ENCODE measurements around the gene WDR31.

The WDR31 gene

DNA sequence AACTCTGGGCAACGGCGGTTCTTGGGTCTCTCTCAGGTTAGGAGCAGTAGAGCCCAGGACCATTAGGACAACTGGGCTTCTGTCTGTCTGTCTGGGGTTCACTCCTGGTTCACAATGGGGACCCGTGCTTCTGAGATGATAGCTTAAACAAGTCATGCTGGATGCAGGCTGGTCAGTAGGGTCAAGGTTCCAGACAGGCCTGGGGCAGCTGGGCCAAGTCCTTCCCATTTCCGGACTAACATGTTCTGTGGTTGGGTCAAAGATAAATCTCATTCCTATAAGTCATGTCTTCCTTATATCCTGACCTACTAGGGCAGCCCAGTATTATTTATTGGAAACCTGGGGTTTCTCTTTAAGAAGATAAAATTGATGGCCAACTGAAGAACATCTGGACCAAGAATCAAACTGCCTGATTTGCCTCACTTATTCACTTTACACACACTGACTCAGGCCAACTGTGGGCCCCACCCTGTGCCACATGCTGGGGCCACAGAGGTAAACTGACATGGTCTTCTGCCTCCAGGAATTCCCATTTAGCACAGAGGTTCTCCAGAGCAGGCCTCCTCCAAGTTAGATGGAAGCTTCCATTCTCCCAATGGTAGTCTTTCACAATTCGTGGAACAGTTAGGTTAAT, 28.4 kb upstream of the WDR31 start:
- peak; percentile 72 for DNase-seq

DNA sequence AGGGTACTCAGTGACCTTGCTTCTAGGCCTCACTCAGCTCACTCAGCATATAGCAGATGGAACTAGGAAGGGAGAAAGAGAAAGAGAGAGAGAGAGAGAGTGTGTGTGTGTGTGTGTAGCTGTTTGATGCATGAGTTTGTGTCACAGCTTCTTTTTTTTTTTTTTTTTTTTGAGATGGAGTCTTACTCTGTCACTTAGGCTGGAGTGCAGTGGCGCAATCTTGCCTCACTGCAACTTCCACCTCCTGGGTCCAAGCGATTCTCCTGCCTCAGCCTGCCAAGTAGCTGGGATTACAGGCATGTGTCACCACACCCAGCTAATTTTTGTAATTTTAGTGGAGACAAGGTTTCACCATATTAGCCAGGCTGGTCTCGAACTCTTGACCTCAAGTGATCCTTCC, 25.6 kb upstream of the WDR31 start:
- DNase-seq = peak; percentile 31

DNA sequence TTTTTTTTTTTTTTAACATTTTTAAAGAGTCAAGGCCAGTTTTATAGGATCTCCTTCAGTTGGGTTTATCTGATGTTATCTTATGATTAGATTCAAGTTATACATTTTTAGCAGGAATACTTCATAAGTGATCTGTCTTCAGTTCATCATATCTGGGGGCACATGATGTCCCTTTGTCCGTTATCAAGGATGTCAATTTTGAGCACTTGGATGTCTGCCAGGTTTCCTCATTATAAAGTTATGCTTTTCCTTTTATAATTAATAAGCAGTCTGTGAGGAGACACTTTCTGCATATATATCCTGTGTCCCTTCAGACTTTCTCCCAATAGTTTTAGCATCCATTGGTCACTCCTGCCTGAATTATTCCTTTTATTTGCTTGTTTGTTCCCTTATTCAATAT, 24.9 kb upstream of the WDR31 start:
- DNase-seq = peak; percentile 80

DNA sequence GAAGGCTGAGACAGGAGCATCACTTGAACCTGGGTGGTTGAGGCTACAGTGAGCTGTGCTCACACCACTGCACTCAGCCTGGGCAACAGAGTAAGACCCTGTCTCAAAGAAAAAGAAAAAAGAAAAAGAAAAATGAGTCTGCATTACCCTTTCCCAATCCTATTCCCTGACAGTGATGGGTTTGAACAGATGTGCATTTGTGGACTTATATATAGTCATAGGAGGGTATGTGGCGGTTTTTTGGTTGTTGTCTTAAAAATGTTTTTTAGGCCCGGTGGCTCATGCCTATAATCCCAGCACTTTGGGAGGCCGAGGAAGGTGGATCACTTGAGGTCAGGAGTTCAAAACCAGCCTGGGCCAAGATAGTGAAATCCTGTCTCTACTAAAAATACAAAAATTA, 23.3 kb upstream of the WDR31 start:
- DNase-seq = no peak

DNA sequence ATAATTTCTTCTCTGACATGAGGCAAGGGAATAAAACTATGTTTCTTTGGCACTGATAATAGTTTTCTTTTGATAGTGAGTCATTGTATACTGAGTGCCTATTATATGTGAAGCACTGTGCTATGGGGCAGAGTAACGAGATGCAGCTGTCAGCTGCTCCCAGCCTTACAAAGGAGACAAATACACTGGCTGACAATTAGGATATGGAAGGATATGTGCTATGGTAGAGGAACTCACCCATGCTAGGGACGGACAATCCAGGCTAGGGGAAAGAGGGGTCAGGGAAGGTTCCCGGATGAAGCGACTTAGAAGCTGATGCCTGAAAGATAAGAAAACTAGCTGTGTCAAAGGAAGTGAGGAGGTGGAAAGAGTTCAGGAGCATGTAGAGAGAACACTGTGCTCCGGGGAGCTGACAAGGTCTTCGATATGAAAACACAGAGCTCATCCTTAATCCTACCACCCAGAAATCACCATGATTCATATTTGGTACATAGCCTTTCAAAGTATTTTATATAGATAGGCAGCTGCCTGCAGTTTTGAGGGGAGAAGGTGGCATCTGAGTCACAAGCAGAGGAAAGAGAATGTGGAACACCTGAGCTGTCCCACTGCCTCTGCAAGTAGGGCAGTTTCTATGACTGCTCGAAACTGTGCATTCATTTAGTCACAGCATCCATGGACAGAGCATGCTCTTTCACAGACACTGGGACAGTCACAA, 21.4 kb upstream of the WDR31 start:
- no peak for DNase-seq

DNA sequence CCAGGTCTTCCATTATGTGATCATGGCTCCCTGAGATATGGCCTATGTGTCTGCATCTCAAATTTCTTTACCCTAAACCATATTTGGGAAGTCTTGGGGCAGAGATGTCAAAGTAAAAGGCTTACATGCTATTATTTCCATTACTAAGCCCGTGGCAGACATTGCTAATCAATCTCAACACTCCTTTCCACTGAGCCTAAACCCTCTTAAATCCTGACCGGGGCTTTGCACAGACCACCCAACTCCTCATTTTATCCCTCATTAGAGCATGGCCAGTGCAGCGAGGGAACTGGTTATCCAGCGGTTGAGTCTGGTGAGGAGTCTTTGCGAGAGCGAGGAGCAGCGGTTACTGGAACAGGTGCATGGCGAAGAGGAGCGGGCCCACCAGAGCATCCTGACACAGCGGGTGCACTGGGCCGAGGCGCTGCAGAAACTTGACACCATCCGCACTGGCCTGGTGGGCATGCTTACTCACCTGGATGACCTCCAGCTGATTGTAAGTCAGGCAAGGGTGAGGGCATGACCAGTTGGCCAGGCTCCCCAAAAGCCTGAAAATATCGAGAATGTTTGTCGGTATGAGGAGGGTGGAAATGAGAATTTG, 20.3 kb upstream of the WDR31 start:
- DNase-seq = no peak

DNA sequence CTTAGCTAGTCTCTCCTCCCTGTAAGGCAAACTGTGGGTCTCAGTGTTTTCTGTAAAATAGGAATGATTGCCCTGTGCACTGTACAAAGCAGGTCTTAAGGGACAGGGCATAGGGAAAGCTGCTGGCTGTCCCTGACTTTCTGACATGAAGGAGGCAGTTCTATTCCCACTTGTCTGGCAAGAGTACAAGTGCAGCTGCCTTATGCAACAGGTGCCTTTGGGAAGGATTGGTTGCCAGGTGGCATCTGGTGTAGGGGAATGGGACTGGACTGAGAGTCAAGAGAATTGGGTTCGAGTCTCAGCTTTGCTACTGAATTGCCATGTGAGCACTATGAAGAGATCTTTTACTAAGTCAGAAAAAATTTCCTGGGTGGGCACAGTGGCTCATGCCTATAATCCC, 19.3 kb upstream of the WDR31 start:
- DNase-seq = no peak

DNA sequence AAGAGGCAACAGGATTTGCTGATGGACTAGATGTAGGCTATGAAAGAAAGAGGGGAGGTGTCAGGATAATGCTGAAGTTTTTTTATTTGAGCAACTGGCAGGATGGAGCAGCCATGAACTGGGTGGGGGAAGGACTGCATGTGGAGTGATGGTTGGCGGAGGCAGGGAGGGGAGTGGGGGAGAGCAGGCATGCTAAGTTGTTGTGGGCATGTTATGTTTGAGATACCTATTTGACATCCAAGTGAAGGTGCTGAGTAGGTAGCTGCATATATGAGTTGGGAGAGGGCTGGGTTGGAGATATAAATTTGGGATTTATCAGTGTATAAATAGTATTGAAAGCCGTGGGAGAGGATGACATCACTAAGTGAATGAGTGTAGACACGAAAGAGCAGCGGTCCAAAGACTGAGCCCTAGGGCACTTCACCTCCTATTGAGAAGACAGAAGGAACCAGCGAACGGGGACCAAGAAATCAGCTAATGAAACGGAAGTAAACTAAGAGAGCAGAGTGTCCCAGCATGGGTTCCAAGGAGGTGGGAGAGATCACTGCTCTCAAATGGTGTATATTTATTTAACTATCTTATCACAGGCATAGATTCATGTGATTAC, 16.7 kb upstream of the WDR31 start:
- DNase-seq = no peak

DNA sequence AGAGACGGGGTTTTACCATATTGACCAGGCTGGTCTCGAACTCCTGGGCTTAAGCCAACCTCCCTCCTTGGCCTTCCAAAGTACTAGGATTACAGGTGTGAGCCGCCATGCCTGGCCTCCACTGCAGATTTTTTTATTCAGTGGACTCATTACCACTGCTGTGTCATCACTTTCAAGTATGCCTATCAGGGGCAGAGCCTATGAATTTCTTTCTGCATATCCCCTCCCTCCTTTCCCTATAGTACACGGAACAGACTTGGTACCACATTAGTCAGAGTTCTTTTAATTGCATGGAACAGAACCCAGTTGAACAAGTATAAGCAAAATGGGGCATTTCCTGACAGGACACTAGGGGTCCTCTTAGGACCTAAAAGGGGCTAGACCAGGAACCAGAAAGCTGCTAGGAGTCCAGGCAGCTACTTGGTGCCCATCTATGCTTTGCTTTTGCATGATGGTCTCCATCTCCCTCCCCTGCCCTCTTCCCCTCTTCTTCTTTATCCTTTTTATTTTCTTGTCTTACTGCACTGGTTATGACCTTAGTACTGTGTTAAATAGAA, 15.0 kb upstream of the WDR31 start:
- peak; percentile 64 for DNase-seq

DNA sequence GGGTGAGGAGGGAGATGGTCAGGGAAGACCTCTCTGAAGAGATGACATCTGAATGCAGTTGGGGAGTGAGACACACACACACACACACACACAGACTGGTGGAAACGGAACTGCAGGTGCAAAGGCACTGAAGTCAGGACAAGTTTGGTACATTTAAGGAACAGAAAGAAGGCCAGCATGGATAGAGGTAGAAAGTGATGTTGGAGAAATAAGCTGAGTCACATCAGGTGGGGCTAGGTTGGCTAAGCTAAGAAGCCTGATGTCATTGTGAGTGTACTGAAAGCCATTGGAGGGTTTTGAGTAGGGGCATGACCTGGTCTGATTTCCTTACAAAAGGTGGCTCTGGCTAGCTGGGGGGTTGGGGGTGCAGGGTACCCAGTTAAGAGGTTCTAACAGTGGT, 12.3 kb upstream of the WDR31 start:
- peak; percentile 54 for DNase-seq

DNA sequence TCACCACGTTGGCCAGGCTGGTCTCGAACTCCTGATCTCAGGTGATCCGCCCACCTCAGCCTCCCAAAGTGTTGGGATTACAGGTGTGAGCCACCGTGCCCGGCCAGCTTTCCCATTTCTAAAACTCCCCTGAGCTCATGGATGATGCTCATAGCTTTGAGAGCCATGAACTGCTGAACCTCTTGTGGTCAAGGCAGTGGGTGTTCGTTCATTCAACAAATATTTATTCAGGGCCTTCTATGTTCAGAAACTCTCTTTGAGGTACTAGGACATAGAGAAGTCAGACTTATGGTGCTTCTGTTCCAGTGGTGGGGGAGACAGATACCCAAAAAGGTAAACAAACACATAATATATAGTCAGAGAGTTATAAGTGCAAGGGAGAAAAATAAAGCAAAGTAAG, 11.9 kb upstream of the WDR31 start:
- no peak for DNase-seq

DNA sequence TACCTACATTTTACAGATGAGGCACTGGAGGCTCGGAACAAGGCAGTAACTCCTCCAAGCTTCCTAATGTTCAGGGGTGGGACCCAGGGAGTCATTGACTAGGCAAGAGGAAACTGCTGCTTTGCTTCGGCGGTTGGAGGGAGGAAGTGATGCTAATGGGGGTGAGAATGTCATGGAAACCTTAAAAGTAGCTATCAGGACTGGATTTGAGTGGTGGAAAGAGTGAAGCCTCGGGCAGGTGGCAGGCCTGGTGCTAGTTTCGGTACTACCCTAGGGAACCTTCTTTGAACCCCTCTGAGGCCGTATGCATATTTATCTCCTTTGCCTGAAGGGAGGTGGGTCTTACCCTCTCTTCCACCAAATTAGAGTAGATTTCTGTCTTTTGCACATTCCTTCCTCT, 10.9 kb upstream of the WDR31 start:
- DNase-seq = peak; percentile 67

DNA sequence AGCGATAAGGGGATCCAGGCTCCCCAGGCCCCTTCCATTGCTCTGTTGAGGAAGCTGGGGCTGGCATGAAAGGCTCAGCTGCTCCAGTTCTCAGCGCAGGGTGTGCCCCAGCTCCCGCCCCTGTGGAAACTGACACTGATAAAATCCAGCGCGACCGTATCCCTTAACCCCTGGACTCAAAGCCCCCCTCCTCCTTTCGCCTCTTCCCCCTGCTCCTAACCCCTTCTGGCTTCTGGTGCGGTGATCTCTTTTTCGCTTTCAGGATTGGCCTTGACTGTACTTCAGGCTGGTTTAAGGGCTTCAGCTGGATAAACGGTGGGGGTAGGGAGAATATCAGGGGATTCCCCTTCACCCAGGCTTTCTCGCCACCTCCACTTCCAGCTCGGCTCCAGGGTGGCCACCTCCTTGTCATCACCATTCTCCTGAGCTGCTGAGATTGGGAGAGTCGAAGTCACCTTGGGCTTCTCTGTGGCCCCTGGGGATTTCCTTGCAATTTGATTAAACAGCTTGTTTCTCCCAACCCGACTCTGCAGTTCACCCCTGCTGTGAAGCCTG, 10.1 kb upstream of the WDR31 start:
- peak; percentile 61 for DNase-seq

DNA sequence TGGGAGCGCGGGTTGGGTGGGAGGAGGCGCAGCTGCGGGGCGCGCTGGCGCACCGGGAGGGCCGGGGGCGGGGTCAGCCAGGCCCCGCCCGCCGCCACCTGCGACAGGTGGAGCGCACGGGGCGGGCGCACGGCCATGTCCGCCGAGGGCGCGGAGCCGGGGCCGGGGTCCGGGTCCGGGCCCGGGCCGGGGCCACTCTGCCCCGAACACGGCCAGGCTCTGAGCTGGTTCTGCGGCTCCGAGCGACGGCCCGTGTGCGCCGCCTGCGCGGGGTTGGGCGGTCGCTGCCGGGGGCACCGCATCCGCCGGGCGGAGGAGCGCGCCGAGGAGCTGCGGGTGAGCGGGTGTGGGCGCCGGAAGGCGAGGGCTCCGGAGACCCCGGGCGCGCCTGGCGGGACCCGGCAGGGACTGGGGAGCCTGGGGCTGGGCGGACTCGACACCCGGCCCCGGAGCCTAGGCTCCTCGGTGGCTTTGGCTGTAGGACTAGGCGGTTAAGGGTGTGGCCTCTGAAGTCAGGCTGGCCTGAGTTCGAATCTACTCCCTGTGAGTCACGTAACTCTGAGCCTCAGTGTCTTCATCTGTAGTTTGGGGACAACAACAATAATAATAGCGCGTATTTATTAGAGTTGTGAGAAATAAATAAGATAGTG, 9.5 kb upstream of the WDR31 start, which contains the start of gene BSPRY:
Gene BSPRY (plus strand): TSS at position 97 of the 650 bp plus-strand sequence. CDS start 39 bp downstream, at position 136.
- peak; percentile 78 for DNase-seq

DNA sequence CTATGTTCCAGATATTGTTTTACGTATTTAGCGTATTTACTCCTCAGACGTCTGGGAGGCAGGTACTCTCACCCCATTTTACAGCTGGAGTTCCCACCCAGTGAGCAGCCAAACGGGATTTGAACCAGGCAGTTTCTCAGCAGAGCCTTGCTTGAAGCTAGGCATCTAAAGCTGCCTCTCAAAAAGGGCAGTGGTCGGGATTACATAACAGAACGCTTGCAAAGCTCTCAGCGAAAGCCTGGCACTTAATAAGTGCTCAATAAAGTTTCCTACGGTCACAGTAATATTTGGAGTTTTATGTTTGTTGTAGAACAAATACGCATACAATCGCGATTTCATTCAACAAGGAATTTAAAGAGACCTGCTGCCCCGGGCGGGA, 9.0 kb upstream of the WDR31 start:
- DNase-seq = peak; percentile 53

DNA sequence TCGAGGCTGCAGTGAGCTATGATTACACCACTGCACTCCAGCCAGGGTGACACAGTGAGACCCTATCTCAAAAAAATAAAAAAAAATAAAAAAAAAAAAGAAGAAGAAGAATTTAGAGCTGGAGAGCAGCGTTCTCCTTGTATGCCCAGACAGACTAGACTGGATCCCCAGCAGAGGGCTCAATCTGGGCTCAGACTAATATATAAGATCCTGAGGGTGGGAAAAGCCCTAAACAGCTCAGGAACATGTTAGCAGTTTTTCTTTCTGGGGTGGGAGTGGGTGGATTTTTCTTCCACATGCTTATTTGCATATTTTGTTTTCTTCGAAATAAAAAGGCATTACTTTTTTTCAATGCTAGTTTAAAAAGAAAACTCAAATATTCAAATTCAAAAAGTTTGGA, 8.4 kb upstream of the WDR31 start:
- peak; percentile 39 for DNase-seq

DNA sequence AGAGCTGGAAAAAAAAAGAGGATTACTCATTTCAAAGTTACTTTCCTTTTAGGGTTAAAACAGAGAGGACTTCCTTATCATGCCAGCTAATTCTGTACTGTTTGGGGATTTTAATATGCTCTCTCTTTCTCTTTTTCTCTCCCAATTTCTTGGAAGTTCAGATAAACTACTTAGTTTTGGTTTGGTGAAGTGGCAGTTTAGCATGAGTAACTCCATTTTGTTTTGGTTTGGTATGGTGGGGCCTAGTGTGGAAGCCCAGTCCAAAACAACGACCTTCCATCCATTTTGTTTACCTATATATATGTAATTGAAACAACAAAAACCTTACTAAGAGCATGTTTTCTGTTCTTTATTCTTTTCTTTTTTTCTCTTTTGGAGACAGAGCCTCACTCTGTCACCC, 5.6 kb upstream of the WDR31 start:
- DNase-seq = no peak

DNA sequence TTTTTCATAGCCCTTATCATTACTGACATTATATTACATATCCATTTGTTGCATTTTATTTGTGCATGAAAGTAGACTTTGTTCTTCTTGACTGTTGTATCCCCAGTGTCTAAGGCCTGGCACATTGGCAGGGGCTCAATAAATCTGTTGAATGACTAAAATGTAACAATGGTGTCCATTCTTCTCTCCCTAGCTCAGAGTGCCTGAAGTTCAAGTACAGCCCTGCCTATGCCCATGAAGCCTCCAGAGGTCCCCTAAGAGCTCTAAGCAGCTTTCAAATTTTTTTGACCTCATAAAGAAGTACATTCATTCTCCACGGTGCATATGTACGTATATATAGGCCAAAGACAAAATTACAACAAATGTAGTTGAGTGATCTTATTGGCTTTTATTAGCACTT, 5.1 kb upstream of the WDR31 start:
- DNase-seq = peak; percentile 48

DNA sequence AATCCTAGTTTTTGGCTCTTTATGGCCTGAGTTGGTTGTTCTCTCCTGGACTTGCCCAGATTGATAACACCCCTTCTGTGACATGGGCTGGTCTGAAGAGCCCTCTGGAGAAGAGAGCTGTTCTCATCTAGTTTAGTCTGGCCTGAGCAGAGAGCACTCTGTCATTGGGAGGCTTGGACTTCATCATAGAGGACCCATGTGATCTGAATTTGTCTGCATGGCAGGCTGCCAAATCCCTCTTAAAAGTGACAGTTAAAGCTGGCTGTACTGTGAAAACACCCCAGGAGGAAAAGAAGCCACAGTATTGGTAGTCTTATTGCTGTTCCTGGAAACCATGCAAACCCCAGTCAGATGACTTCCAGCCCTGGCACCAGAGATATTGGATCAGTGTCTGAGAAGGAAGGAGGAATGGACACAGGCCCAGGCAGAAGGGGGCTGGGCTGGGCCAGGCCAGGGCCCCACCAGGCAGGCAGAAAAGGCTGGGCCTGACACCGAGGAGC, 3.7 kb upstream of the WDR31 start:
- DNase-seq = peak; percentile 99

DNA sequence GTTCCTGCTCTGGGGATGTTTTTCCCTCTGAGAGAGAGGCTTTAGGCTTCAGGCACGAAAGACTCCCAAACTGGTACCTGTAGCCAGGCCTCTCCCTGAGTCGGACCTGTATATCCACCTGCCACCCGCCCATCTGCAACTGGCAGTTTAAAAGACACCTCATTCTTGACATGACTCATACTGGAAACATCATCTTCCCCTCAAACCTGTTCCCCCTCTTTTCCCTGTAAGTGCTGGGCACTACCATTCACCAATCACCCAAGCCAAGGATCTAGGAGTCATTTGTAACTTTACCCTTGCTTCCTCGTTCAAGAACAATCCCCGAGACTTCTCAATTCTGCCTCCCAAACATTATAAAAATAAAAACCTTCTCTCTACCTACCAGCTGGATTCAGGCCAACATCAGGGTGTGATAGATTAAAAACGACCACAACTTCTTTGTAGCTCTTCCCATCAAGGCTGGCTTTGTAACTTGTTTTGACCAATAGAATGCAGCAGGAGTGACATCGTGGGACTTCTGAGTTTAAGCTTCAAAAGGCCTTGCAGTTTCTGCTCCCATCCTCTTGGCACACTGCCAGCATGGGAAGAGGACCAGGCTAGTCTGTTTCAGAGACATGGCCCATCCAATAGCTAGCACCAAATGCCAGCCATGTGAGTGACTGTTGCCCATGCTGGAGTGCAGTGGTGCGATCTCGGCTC, 1.8 kb upstream of the WDR31 start:
- DNase-seq = peak; percentile 95

DNA sequence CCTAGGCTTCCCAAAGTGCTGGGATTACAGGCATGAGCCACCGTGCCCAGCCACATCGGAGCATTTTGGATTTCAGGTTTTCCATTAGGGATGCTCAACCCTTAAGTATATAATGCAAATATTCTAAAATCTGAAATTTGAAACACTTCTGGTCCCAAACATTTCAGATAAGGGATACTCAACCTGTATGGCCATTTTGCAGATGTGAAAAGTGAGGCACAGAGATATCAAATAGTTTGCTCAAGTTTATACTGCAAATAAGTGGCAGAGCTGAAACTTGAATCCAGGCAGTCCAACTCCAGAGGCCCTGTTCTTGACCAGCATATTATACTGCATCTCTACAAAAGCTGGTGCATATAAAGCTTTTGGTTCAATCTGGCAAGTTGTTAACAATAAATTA, 2.4 kb downstream of the WDR31 start:
- no peak for DNase-seq

DNA sequence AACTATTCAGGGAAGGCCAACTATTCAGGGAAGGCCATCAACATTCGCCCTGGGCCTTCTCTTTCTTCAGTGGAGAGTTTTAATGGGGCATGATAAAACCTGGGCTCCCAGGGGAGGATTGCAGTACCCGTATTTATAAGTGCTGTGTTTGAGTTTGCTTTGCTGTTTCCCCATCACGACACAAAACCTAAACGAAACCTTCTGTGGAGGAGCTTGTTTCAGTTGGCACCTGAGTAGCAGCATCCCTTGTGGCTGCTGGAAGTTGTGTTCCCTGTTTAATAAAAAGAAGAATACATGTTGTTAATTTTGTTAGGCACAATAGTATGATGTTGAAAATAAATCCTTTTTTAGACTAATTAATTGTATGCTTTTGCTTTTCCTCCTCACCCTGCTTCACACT, 8.3 kb downstream of the WDR31 start:
- no peak for DNase-seq

Data from hematopoietic multipotent progenitor cell treated with erythropoietin and hydrocortisone succinate and interleukin-3 and kit ligand, for 6 days (in vitro differentiated cells).